Measurements from ENCODE around the gene BDNF.
"Not testable (repeated sequence)": the region's sequence is repeated elsewhere in the genome, so short reads cannot be mapped to it uniquely, and the experiment has no call there.

Gene BDNF

DNA sequence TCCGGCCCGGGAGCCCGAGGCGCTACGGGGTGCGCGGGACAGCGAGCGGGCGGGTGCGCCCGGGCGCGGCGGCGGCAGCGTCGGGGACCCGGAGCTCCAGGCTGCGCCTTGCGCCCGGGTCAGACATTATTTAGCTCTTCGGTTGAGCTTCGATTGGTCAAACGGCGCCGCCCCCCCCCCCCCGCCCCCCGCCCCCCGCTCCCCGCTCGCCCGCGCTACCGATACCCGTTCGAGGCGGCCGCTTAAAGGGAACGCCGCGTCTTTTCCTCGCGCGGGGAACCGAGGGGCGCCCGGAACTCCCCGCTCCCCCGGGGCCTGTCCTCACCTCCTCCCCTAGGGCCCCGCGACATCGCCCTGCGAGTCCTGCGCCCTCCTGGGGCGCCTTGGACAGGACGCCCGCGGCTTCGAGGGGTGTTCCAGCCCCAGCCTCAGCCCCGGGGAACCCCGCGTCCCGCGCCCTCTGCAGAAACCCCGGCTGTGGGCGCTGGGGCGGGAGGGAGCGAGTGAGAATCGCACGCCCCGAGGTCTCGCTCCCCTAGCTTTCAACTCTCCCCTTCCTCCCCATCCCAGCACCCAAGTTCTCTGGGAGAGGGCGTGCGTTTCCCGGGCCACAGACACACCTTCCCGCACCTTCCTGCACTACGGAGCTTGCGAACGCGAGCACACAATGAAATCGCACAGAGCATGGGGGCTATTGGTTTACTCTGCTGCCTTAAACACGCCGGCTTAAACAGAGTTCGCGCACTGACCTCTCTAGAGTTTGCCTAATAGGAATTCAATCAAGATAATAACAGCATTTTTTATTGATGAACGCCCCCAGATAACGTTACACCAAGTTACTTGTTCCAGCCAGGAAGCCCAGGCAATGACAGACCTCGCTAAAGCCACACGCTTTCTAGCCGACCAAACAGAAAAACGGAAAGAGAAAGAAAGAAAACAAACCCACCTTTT is at the start of gene BDNF:
Gene BDNF (minus strand): TSS at position 105 of the 951 bp plus-strand sequence. CDS start 41,891 bp downstream, outside the sequence.
- in situ Hi-C loops (cut with MboI; ENCODE audit: low sequenced_read_pairs), result no loop called here

DNA sequence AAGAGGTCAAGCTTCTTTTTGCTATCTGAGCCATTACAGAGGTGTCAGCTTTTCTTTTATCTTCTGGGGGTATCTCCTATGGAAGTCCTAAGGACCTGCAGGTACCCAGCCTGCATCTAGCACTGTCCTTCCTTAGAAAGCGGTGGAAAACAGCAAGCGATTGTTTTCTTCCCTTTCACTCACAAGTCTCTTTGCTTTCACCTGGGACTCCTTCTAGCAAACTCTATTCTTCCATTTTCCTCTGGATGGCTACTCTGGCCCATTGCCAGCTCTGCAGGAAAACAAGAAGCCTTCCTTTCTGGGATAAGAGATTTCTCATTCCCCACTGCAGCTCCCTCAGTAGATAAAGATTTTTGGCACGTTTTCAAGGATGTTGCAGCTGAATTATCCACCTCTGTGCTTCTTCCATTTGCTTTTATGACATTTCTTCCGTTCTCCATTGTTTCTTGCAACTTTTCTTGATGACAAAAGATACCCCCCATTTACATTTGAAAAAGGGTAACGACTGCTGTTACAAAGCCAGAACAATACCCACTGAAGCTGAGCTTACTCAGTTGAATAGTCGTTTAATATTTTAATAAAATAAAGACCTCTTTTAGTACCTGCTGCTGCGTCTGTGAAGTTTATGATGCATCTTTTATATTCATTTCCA is 40.2 kb upstream of the BDNF start:
- in situ Hi-C loops (cut with MboI; ENCODE audit: low sequenced_read_pairs), result no loop called here

DNA sequence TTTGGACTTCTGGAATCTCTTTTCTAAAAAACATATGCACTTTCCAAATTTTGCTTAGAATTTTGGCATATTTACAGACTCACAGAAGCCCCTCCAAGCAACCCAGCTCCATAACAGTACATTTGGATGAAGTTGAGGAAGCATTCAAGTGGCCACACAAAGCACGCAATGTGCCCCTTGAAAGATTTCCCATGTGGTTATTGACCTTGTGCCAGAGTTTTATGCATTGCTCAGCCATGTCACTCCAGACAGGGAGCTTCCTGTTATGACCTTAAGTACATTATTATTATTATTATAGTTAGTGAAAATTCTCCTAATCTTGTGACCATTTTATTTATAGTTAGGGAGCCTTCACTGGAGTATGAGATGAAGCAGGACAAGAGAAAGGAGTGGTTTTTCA is 35.0 kb upstream of the BDNF start:
- in situ Hi-C loops (cut with MboI; ENCODE audit: low sequenced_read_pairs), result no loop called here

DNA sequence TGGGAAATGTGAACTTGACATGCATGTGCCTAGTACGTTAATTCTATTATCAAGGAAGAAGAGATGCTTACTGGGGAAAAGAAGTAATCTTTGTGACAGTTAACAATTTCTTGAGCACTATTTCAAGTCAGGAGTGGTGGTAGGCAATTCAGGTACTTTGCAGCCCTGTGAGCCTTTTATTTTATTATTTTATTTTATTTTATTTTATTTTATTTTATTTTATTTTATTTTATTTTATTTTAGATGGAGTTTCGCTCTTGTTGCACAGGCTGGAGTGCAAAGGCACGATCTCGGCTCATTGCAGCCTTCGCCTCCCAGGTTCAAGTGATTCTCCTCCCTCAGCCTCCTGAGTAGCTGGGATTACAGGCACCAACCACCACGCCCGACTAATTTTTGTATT is 31.5 kb upstream of the BDNF start:
- in situ Hi-C loops (cut with MboI; ENCODE audit: low sequenced_read_pairs), result not testable (repeated sequence)

DNA sequence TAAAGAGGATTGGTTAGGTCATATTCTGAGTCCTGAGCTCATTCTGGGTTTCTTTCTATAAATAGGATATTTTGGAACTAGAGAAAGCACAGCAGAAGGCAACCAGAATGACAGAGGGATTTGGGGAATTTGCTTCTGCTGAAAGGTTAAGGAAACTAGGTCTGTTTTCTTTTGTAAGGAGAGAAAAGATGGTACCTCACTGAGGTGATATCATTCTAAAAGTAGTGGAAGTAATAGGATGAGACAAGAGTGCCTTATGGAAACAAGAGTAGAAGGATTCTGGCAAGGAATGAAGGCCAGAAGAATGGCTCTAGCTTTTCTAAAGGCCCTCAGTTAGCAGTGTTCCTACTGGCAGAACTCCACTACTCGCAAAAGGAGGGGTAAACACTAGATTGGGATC is 26.7 kb upstream of the BDNF start:
- in situ Hi-C loops (cut with MboI; ENCODE audit: low sequenced_read_pairs), result no loop called here

DNA sequence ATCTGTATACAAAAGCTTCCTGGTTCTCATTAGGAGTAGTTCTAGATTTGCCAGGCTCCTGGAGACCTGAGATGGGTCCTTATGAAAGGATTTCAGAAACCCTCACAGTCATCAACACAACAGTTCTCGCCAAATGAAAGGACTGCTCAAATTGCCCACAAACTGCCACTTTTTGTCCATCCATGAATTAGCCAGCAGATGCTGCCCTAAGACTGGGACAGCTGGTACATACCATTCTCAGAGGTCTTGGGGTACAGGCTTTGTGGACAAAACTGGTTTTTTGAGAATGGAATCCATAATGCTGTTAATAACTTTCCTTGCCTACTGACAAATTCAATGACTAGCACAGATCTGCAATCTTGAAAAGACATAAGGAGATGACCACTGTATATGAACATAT is 23.4 kb upstream of the BDNF start:
- in situ Hi-C loops (cut with MboI; ENCODE audit: low sequenced_read_pairs), result no loop called here

DNA sequence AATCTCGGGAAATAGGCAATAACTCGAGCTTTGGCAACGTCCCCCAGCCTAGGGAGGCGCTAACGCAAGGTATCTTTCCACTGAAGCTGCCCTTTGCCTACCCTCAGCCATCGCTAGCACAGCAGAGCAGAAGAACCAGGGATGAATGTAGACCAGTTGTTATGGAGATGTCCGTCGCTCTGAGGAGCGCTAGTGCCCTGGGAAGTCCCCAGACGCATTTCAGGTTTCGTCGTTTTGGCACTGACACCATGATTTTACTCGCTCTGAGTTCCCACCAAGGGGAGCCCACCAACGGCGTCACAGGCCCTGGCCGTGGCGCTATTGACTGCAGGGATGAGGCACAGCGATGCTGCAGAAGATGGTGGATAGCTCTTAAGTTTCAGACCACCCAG is 22.7 kb upstream of the BDNF start:
- in situ Hi-C loops (cut with MboI; ENCODE audit: low sequenced_read_pairs), result no loop called here

DNA sequence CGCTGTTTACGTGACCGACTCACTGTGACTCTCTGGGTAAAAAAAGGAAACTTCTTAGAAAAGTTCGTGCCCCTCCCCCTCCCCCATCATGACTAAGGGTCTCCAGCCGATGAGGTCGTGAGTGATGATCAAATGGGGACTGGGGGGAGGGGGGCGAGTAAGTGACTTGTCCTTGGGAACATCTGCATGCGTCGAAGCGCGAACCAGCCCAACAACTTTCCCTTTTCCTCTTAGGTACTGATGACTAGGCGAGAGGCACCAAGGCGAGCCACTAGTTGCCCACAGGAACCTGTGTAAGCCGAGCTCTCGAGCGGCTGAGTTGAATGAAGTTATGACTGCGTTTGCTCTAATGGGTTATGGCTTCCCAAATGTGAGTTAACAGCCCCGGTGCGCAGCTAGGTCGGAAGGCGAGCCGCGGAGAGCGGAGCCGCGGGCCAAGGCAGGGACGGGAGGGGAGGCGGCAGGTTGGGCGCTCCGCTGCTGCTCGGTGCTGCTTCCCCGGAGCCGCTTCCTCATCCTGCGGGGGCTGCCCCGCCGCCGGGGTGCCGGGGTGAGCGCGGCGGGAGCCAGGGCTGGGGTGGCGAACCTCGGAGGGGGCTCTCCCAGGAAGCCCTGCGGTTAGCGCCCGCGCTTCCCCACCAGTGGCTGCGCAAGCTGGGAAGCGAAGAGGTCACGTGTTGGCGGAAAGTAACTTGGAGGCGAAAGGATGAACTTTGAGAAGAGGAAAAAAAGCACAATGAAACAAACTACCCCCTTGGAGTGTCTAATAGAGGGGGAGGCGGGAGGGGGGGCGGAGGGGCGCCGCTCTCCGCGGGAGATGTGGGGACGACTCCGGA is 22.1 kb upstream of the BDNF start:
- in situ Hi-C loops (cut with MboI; ENCODE audit: low sequenced_read_pairs), result no loop called here

DNA sequence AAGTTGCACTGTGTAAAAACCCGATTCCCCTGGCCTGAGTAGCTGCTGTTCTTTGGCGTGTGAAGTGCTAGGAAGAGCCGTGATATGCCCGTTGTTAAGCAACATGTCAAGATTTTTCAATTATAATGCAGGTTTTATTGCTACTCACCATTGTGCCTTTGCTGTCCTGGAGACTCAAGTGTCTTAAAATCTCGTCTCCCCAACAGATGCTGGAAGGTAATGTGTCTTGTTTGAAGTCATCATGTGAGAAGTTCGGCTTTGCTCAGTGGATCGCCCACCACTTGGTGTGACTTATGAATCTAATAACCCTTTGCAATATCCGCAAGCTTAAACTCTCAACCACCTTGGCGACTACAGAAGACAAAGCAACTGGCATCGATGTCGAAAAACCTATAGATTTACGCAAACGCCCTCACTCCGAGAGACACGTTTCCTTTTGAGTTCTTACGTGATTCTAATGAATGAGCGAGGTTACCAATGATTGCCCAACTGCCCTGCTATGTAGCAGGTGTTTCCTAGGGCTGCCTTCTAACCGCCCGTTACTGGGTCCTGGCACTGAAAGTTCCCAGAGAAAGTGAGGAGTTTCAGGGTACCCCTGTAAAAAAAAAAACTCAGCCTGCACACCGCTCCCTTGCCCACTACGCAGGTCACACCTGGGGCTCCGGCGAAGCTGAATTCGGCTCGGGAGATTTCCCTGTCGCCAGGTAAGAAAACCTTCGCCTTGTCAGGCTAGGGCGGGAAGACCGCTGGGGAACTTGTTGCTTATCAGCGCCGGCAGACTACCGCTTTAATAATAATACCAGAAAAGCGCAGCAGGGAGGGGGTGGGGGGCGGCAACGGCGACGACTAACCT is 21.2 kb upstream of the BDNF start:
- in situ Hi-C loops (cut with MboI; ENCODE audit: low sequenced_read_pairs), result no loop called here

DNA sequence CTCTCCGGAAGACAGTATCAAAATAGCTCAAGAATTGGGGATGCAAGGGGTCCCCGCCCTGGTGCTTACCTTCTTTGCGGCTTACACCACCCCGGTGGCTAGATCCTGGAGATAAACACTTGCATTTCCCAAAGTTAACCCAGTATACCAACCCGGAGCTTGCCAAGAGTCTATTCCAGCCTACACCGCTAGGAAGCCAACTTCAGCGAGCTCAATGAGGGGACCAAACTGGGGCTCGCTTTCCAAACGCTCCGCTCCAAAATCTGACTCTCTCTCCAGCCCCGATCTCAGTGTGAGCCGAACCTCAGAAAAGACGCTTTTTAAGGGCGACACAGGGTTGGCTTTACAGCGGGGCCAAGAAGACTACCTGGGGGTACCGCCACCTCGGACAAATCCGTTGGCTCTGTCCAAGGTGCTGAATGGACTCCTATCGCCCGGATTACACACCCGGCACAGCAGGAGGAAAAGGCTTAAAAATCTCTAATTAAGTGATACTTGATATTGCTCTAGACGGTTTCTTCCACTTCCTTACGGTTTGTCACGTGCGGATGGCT is 20.1 kb upstream of the BDNF start:
- in situ Hi-C loops (cut with MboI; ENCODE audit: low sequenced_read_pairs), result no loop called here

DNA sequence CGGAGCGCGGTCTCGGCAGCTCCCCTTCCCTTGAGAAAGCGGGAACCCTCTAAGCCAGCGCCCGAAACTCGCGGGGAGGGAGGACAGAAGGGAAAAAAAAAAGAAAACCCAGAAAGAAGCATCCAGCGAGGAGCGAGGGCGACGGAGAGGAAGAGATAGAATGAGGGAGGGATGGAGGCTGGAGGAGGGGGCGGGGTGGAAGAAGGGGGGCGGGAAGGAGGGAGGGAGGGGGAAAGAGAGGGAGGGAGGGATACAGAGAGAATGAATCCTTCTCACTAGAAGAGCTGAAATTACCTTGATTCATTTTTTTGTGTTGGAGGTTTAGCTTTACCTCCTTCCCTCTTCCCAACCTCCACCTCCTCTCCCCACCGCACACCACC is 19.3 kb upstream of the BDNF start:
- in situ Hi-C loops (cut with MboI; ENCODE audit: low sequenced_read_pairs), result no loop called here

DNA sequence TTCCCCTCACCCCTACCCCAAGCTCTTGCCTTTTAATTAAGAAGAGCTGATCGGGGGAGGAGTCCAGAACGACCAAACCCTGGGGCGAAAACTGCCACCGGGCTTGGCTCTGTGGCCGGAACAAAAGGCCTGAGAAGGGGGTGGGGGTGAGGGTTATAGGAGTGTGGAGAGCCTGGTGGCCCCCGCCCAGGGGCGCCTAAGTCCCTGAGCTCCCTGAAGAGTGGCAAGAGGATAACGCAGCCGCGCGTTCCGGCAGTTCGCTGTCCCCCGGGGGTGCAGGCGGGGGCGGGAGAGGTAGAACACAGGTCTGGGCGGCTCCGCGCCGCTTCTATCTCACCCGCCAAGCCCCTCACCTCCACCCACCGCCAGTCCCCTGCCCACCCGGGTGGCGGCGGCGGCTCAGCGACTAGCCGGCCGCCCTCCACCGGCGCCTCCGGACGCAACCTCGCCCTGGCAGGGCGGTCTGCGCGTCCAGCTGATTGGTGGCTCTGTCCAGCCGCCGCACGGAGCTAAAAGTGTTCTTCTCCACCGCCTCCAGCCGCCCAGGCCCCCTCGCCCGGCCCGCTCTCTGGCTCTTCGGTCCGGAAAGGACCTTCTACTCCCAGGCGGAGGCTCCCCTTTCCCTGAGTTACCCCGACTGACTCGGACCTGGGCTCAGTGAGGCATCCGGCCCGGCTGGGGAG is 18.7 kb upstream of the BDNF start:
- in situ Hi-C loops (cut with MboI; ENCODE audit: low sequenced_read_pairs), result no loop called here

DNA sequence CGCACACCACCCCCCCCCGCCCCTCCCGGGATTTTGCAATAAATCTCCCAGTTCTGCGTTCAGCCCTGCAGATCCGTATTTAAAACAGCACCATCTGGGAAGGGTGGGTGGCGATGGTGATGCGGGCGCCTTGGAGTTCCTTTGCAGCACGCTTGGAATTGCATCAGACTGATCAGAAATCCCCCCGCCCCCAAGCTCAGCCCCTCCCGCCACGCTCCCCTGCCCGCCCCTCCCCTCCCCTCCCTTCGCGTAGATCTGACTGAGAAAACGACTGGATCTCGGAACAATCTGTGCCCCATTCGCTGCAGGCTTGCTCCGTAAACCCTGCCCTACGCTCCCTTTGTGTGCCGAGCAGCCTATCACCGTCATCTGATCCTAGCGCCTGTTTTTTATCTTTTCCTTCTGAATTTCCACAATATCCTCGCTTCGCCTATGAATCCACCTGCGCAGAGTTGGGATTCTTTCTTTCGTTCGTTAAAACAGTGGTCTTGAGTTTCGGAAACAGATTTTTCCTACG is 18.1 kb upstream of the BDNF start:
- in situ Hi-C loops (cut with MboI; ENCODE audit: low sequenced_read_pairs), result no loop called here

DNA sequence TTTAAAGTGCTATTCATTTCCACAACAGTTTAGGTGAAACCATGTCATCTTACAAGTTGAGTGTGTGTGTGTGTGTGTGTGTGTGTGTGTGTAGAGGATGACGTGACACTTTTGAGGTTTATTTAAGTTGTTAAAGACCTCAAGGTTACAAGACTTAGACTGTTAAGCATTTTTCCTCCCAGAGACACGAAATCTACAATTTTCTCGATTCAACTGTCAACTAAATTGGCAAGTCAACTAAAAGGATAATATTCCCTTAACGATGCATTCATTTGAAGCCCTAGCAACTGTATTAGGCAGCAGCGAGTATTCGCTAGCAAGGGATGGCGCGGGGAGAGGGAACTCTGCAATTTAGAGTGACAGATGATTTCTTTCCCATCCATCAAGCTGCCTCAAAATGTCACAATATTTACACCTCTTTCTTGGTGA is 17.6 kb upstream of the BDNF start:
- in situ Hi-C loops (cut with MboI; ENCODE audit: low sequenced_read_pairs), result no loop called here

DNA sequence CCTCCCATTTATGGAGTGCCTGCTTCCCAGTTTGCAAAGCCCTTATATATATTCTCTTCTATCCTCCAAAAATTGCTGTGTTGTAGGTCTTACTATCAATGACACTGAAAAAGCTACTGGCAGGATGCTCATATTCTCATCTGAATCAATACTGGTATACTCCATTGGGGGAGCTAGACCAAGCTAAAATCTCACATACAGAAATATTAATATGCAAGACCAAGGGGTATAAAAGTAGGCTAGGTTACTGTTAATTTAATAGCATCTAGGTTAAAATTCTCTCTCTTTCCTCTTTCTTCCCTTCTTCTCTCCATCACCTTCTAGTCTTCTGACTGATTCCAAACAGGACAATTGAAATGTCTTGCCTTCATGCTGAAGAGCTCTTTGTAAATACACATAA is 17.1 kb upstream of the BDNF start:
- in situ Hi-C loops (cut with MboI; ENCODE audit: low sequenced_read_pairs), result no loop called here

DNA sequence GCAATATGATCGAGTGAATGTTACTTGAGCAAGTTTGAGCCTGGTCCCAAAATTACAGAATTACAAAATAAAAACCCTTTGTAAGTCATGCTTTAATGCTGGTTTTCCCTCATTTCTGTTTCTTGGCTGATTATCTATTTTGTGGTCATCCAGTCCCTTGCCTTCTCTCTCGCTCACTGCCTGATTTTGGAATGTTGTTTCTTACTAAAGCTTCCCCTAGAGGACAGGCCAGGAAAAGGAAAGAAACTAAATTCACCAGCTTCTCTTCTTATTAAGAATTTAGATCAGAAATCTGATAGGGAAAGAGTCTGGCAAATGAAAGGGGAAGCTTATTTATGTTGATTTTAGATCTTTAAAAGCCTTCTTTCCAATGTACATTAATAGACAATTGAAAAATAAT is 16.6 kb upstream of the BDNF start:
- in situ Hi-C loops (cut with MboI; ENCODE audit: low sequenced_read_pairs), result no loop called here

DNA sequence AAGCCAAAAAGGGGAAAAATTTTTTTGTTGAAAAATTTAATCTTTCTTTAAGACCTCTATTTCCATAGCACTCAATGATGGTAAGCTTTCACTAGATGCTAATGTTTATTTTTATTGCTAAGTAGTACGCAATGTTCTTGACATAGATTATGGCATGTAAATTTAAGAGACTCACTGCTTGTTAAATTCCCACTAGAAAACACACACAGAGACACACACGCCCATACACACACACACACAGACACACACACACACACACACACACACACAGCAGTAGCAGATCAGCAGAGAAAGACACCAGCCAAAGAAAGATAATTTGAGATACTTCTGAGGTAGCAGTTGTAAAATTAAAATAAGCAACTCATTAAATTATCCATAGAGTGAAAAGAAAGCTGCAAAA is 16.0 kb upstream of the BDNF start:
- in situ Hi-C loops (cut with MboI; ENCODE audit: low sequenced_read_pairs), result no loop called here

DNA sequence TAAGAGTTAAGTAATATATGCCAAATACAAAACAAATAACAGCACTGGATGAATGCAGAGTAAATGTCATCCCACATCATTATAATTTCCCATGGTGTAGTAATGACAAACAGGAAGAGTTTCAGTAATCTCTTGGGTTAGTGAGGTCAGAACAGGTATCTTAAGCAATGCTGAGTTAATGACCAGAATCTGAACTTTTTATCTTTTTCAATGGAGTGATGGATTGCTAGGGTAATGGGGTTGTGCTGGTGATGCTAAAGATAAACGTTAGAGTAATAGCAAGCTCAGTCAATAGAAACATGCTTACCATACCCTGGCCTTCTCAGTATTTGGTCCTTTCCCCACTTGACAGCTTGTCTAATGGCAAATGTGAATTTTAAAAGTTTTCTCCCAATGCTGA is 11.5 kb upstream of the BDNF start:
- in situ Hi-C loops (cut with MboI; ENCODE audit: low sequenced_read_pairs), result no loop called here

DNA sequence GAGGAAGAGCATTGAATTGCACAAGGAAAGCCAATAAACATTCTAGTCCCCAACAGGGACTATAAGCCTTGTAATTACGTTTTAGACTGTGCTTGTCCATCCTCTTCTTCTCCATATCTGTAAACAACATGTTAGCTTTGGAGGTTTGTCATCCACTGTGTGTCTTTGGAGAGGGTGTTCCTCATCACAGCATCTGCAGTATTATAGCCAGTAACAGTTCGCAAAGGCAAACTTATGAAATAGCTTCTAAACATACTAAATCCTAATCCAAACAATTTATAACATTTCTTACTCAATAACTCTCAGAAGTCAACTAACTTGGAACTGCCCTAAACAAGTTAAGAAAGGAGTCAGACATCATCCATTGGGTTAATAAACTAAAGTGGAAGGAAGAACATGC is 10.3 kb upstream of the BDNF start:
- in situ Hi-C loops (cut with MboI; ENCODE audit: low sequenced_read_pairs), result no loop called here

All from HL-60/S4 (cell line).